DND-41 (cell line): ENCODE results near the gene SLAMF8.

Source experiments
- ATAC-seq: fragments of 200-7000 bp; cut with Tn5 transposase; 3 replicates; pipeline ENCODE4 v1.9.1; 2021; ENCODE audit warnings: low read depth; ENCODE audit not compliant: insufficient read depth
- DNase-seq: peaks from one replicate; pipeline ENCODE4 v3.0.0-alpha.2; 2020
- H2AFZ ChIP-seq: 2 replicates; pipeline ENCODE4 v1.6.0; 2012; ENCODE audit warnings: low read depth, low read length
- H3K27ac ChIP-seq: 2 replicates; pipeline ENCODE4 v1.5.1; 2012; ENCODE audit warnings: low read length, inconsistent platforms
- H3K27me3 ChIP-seq: fragments of 200-600 bp; sonication (generic); 2 replicates; pipeline ENCODE4 v1.6.0; 2012; ENCODE audit warnings: low read length, mild to moderate bottlenecking, inconsistent platforms; ENCODE audit not compliant: insufficient read depth, poor library complexity
- H3K36me3 ChIP-seq: 2 replicates; pipeline ENCODE4 v1.5.1; 2012; ENCODE audit warnings: low read length, inconsistent platforms; ENCODE audit not compliant: insufficient read depth
- H3K4me1 ChIP-seq: 2 replicates; pipeline ENCODE4 v1.5.1; 2012; ENCODE audit warnings: mild to moderate bottlenecking, low read length; ENCODE audit not compliant: insufficient read depth
- H3K4me2 ChIP-seq: 2 replicates; pipeline ENCODE4 v1.6.0; 2012; ENCODE audit warnings: mild to moderate bottlenecking, moderate library complexity, low read length, inconsistent platforms; ENCODE audit not compliant: insufficient read depth
- H3K4me3 ChIP-seq, 2 experiments: fragments of 200-600 bp in 1 of 2; shearing (Covaris generic) in 1 of 2; 2 replicates each; pipeline ENCODE4 v1.5.1; 2012 to 2016; ENCODE audit warnings: inconsistent platforms in 2 of 2, low read length in 2 of 2, mild to moderate bottlenecking in 2 of 2, low read depth in 1 of 2, moderate library complexity in 1 of 2
- H3K79me2 ChIP-seq: 2 replicates; pipeline ENCODE4 v1.6.0; 2012; ENCODE audit warnings: low read length, inconsistent platforms; ENCODE audit not compliant: insufficient read depth
- H3K9ac ChIP-seq: 2 replicates; pipeline ENCODE4 v1.6.0; 2012; ENCODE audit warnings: low read depth, mild to moderate bottlenecking, inconsistent platforms, low read length, moderate library complexity
- H3K9me3 ChIP-seq: 2 replicates; pipeline ENCODE4 v1.5.1; 2012; ENCODE audit warnings: low read length, moderate library complexity, mild to moderate bottlenecking, inconsistent platforms; ENCODE audit not compliant: insufficient read depth, severe bottlenecking
- H4K20me1 ChIP-seq: 2 replicates; pipeline ENCODE4 v1.6.0; 2012; ENCODE audit warnings: low read length; ENCODE audit not compliant: insufficient read depth
- CTCF ChIP-seq: IDR thresholded peaks from 2 replicates; pipeline ENCODE4 v1.5.1; 2012; ENCODE audit warnings: borderline replicate concordance, low read length, moderate library complexity, mild to moderate bottlenecking; ENCODE audit not compliant: poor library complexity, severe bottlenecking; ENCODE audit errors: extremely low read depth
- EZH2 ChIP-seq: IDR thresholded peaks from 3 replicates; pipeline ENCODE4 v1.6.1; 2012; ENCODE audit warnings: borderline replicate concordance, low read depth, mild to moderate bottlenecking, moderate library complexity, low read length, inconsistent platforms; ENCODE audit not compliant: severe bottlenecking

Gene SLAMF8

GRCh38 chr1:159832309-159832708 lies 5.6 kb downstream of the SLAMF8 start:
- DNase-seq: no peak

GRCh38 chr1:159835356-159835755 lies 8.7 kb downstream of the SLAMF8 start:
- Histone ChIP-seq H3K9me3 (no peaks in the 10 kb centered on the region), H3K4me1 (no peaks in the 10 kb centered on the region), H4K20me1 (no peaks in the 10 kb centered on the region), H3K4me3 (no peak overlapping the region), H3K27ac (no peak overlapping the region), H3K36me3 (no peaks in the 10 kb centered on the region), H3K79me2 (no peaks in the 10 kb centered on the region), H3K27me3 (no peaks in the 10 kb centered on the region), H3K4me2 (no peak overlapping the region), H3K9ac (no peak overlapping the region), H2AFZ (no peak overlapping the region)
- ATAC-seq (no peak), DNase-seq (no peak)
- no peak for TF ChIP-seq EZH2
- no peak for TF ChIP-seq CTCF

More at GRCh38 chr1:159832309-159832708, 5.6 kb downstream of the SLAMF8 start:
- H2AFZ ChIP-seq: no peak overlapping the region
- H3K9me3 ChIP-seq: no peaks in the 10 kb centered on the region
- TF ChIP-seq EZH2 (no peak), CTCF (no peak)
- no peaks in the 10 kb centered on the region for H3K79me2 ChIP-seq
- no peak overlapping the region for H3K4me3 ChIP-seq
- H3K36me3 ChIP-seq: no peaks in the 10 kb centered on the region
- no peaks in the 10 kb centered on the region for H3K4me1 ChIP-seq
- no peak for ATAC-seq
- H4K20me1 ChIP-seq: no peaks in the 10 kb centered on the region
- H3K4me2 ChIP-seq: no peak overlapping the region
- no peak overlapping the region for H3K9ac ChIP-seq
- H3K27me3 ChIP-seq: no peaks in the 10 kb centered on the region
- H3K27ac ChIP-seq: no peak overlapping the region

- Histone ChIP-seq H3K27ac (no peak overlapping the region), H3K4me3 (no peak overlapping the region), H3K9me3 (no peaks in the 10 kb centered on the region), H3K9ac (no peak overlapping the region), H2AFZ (no peak overlapping the region), H3K79me2 (no peaks in the 10 kb centered on the region), H3K27me3 (no peaks in the 10 kb centered on the region), H3K4me2 (no peak overlapping the region), H3K4me1 (no peaks in the 10 kb centered on the region), H4K20me1 (no peaks in the 10 kb centered on the region), H3K36me3 (no peaks in the 10 kb centered on the region)
- DNase-seq (no peak), ATAC-seq (no peak)
- TF ChIP-seq EZH2 (no peak), CTCF (peak; percentile 27)
Observed at GRCh38 chr1:159835862-159836525, 9.3 kb downstream of the SLAMF8 start.
